Measurements from ENCODE around the gene AGAP3. TPM values are rescaled to one million over a fixed set of nuclear protein-coding genes. Genes with fewer than 3 reads are reported as not detected.

Gene AGAP3
- total RNA-seq, 1 donor from 2014 or later = 135 TPM

DNA sequence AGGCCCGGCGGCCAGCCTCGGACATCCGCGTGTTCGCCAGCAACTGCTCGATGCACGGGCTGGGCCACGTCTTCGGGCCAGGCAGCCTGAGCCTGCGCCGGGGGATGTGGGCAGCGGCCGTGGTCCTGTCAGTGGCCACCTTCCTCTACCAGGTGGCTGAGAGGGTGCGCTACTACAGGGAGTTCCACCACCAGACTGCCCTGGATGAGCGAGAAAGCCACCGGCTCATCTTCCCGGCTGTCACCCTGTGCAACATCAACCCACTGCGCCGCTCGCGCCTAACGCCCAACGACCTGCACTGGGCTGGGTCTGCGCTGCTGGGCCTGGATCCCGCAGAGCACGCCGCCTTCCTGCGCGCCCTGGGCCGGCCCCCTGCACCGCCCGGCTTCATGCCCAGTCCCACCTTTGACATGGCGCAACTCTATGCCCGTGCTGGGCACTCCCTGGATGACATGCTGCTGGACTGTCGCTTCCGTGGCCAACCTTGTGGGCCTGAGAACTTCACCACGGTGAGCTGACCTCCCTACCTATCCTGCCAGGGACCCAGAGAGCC, 37.3 kb upstream of the AGAP3 start:
- H3K9me3 Mint-ChIP-seq (ENCODE audit: unreplicated experiment) = no peaks in the 10 kb centered on the region
- H3K4me3 Mint-ChIP-seq (ENCODE audit: unreplicated experiment) = no peak overlapping the region
- H3K27ac Mint-ChIP-seq (ENCODE audit: unreplicated experiment) = no peak overlapping the region
- H3K4me1 Mint-ChIP-seq (ENCODE audit: unreplicated experiment) = peaks cover 21% of the 10 kb centered on the region
- no peaks in the 10 kb centered on the region for H3K27me3 Mint-ChIP-seq (ENCODE audit: unreplicated experiment)
- TF ChIP-seq, protein P1, sequence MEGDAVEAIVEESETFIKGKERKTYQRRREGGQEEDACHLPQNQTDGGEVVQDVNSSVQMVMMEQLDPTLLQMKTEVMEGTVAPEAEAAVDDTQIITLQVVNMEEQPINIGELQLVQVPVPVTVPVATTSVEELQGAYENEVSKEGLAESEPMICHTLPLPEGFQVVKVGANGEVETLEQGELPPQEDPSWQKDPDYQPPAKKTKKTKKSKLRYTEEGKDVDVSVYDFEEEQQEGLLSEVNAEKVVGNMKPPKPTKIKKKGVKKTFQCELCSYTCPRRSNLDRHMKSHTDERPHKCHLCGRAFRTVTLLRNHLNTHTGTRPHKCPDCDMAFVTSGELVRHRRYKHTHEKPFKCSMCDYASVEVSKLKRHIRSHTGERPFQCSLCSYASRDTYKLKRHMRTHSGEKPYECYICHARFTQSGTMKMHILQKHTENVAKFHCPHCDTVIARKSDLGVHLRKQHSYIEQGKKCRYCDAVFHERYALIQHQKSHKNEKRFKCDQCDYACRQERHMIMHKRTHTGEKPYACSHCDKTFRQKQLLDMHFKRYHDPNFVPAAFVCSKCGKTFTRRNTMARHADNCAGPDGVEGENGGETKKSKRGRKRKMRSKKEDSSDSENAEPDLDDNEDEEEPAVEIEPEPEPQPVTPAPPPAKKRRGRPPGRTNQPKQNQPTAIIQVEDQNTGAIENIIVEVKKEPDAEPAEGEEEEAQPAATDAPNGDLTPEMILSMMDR (IDR thresholded peaks at IDR 0.05) = no peak
- DNase-seq (ENCODE audit: extremely low spot score, unreplicated experiment) = no peak
- peaks cover 6% of the 10 kb centered on the region for H3K36me3 Mint-ChIP-seq (ENCODE audit: unreplicated experiment)

DNA sequence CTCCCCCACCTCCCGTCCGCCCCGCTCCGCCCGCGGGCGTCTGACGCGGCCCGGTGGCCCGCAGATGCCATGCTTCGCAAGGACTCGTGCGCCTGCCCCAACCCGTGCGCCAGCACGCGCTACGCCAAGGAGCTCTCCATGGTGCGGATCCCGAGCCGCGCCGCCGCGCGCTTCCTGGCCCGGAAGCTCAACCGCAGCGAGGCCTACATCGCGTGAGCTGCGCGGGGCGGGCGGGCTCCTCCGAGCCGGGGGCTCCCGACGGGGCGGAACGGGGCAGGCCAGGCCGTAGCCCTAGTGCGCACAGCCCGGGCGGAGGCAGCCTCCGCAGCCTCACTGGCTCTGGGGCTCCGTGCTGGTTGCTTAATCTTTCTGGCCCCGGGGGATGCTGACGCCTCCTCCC, 35.2 kb upstream of the AGAP3 start:
- no peak overlapping the region for H3K4me3 Mint-ChIP-seq (ENCODE audit: unreplicated experiment)
- H3K4me1 Mint-ChIP-seq (ENCODE audit: unreplicated experiment) = peaks cover 16% of the 10 kb centered on the region
- no peak overlapping the region for H3K27ac Mint-ChIP-seq (ENCODE audit: unreplicated experiment)
- DNase-seq (ENCODE audit: extremely low spot score, unreplicated experiment) = peak; percentile 91
- H3K27me3 Mint-ChIP-seq (ENCODE audit: unreplicated experiment) = no peaks in the 10 kb centered on the region
- TF ChIP-seq, protein P1 (IDR thresholded peaks at IDR 0.05) = no peak
- H3K9me3 Mint-ChIP-seq (ENCODE audit: unreplicated experiment) = no peaks in the 10 kb centered on the region
- H3K36me3 Mint-ChIP-seq (ENCODE audit: unreplicated experiment) = no peaks in the 10 kb centered on the region

DNA sequence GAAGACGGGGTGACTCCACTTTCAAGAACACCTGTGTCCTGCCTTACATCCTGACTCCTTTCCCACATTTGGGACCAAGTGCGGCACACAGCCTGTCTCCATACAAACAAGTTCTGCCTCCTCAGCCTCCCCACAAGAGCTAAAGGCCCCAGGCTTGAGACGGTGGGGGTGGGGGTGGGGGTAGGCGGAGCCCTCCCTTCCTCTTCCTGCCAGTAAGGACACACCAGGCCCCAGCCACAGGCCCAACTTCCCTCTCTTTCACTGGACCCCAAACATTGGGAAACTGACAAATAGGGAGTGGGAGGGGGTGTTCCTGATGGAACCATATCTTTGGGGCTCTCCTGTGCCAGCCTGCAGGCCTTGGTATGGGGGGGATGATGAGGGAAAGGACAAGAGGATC, 33.2 kb upstream of the AGAP3 start:
- no peaks in the 10 kb centered on the region for H3K36me3 Mint-ChIP-seq (ENCODE audit: unreplicated experiment)
- no peak overlapping the region for H3K4me3 Mint-ChIP-seq (ENCODE audit: unreplicated experiment)
- peaks cover 16% of the 10 kb centered on the region for H3K4me1 Mint-ChIP-seq (ENCODE audit: unreplicated experiment)
- TF ChIP-seq, protein P1 (IDR thresholded peaks at IDR 0.05) = no peak
- no peak for DNase-seq (ENCODE audit: extremely low spot score, unreplicated experiment)
- no peaks in the 10 kb centered on the region for H3K9me3 Mint-ChIP-seq (ENCODE audit: unreplicated experiment)
- no peak overlapping the region for H3K27ac Mint-ChIP-seq (ENCODE audit: unreplicated experiment)
- H3K27me3 Mint-ChIP-seq (ENCODE audit: unreplicated experiment) = no peaks in the 10 kb centered on the region

DNA sequence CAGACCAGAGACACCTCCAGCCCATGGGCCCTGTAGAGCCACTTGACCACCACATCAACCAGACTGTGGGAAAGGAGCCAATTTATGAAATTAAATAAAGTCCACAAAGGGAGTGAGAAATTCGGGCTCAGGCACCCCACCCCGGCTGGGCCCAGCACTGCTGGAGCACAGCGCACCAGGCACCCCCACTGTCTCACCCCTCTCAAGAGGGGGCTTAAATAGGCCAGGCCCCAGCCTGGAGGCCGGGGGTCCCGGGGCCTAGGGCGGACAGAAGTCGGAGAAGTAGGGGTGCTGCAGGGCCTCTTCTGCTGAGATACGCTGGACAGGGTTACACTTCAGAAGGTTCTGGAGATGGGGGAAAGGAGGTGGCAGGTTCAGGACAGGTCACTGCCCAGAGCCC, 32.5 kb upstream of the AGAP3 start:
- Mint-ChIP-seq H3K27ac (ENCODE audit: unreplicated experiment) (no peak overlapping the region), H3K36me3 (ENCODE audit: unreplicated experiment) (no peaks in the 10 kb centered on the region), H3K4me1 (ENCODE audit: unreplicated experiment) (peaks cover 22% of the 10 kb centered on the region), H3K27me3 (ENCODE audit: unreplicated experiment) (no peaks in the 10 kb centered on the region), H3K4me3 (ENCODE audit: unreplicated experiment) (no peak overlapping the region), H3K9me3 (ENCODE audit: unreplicated experiment) (no peaks in the 10 kb centered on the region)
- no peak for DNase-seq (ENCODE audit: extremely low spot score, unreplicated experiment)
- TF ChIP-seq, protein P1 (IDR thresholded peaks at IDR 0.05) = no peak

DNA sequence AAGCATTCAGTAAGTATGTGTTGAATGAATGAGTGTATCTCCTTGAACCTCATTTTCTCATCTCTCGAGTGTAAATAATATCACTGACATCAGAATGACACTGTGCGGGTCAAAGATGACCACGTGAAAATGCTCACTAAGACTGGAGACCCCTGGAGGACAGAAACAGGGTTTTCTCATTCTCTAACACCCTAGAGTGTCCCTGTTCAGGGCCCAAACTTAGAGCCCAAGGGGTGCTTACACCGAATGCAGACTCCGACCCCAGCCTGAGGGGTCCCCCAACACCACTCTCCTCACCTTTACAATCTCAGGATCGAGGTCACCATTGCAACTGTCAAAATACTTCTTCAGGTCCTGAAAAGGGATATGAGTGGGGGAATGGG, 30.0 kb upstream of the AGAP3 start:
- Mint-ChIP-seq H3K27ac (ENCODE audit: unreplicated experiment) (no peak overlapping the region), H3K27me3 (ENCODE audit: unreplicated experiment) (no peaks in the 10 kb centered on the region), H3K9me3 (ENCODE audit: unreplicated experiment) (no peaks in the 10 kb centered on the region), H3K4me1 (ENCODE audit: unreplicated experiment) (peaks cover 32% of the 10 kb centered on the region), H3K36me3 (ENCODE audit: unreplicated experiment) (no peaks in the 10 kb centered on the region), H3K4me3 (ENCODE audit: unreplicated experiment) (peak overlapping the region; percentile 89)
- TF ChIP-seq, protein P1 (IDR thresholded peaks at IDR 0.05) = no peak
- DNase-seq (ENCODE audit: extremely low spot score, unreplicated experiment) = no peak
